Fibroblast of lung (primary cell): ENCODE data around the gene UMOD. TPM values are rescaled to one million over a fixed set of nuclear protein-coding genes. Genes with fewer than 3 reads are reported as not detected.

ENCODE experiments used
- DNase-seq, 2 donors: peaks; one replicate each; pipeline versions ENCODE4 v3.0.0 to v3.0.0-alpha.2; 2010; ENCODE audit warnings: low read depth in 2 of 2
- H2AFZ ChIP-seq: 2 replicates; pipeline ENCODE4 v1.5.1; 2012; ENCODE audit warnings: low read length, control low read depth, inconsistent platforms
- H3K27ac ChIP-seq: 2 replicates; pipeline ENCODE4 v1.5.1; 2011; ENCODE audit warnings: low read length, control low read depth; ENCODE audit not compliant: insufficient read depth
- H3K27me3 ChIP-seq: 2 replicates; pipeline ENCODE4 v1.5.1; 2011; ENCODE audit warnings: mild to moderate bottlenecking, low read length; ENCODE audit not compliant: control insufficient read depth, insufficient read depth
- H3K36me3 ChIP-seq: 2 replicates; pipeline ENCODE4 v1.5.1; 2011; ENCODE audit warnings: low read length; ENCODE audit not compliant: control insufficient read depth, insufficient read depth
- H3K4me1 ChIP-seq: 2 replicates; pipeline ENCODE4 v1.5.1; 2011; ENCODE audit warnings: low read length; ENCODE audit not compliant: control insufficient read depth, insufficient read depth; ENCODE audit errors: extremely low read depth
- H3K4me2 ChIP-seq: 2 replicates; pipeline ENCODE4 v1.5.1; 2011; ENCODE audit warnings: low read length, control low read depth; ENCODE audit not compliant: insufficient read depth; ENCODE audit errors: extremely low read depth
- H3K4me3 ChIP-seq, 4 experiments: fragments of 200-600 bp in 1 of 4; sonication (generic) in 1 of 4; replicated peaks in 1 of 4; 2 replicates each; pipeline ENCODE4 v1.5.1; 2011 to 2016; ENCODE audit warnings: low read length in 4 of 4, low read depth in 3 of 4, mild to moderate bottlenecking in 3 of 4, control low read depth in 2 of 4, inconsistent platforms in 1 of 4, mixed read lengths in 1 of 4; ENCODE audit not compliant: insufficient read depth in 1 of 4; ENCODE audit errors: control extremely low read depth in 1 of 4
- H3K79me2 ChIP-seq: 2 replicates; pipeline ENCODE4 v1.5.1; 2012; ENCODE audit warnings: mild to moderate bottlenecking, low read length, inconsistent platforms; ENCODE audit not compliant: control insufficient read depth, insufficient read depth
- H3K9ac ChIP-seq: 2 replicates; pipeline ENCODE4 v1.5.1; 2011; ENCODE audit warnings: mild to moderate bottlenecking, low read length, control low read depth; ENCODE audit not compliant: insufficient read depth
- H3K9me3 ChIP-seq: 2 replicates; pipeline ENCODE4 v1.5.1; 2012; ENCODE audit warnings: low read depth, low read length; ENCODE audit not compliant: control insufficient read depth, insufficient read depth
- H4K20me1 ChIP-seq: 2 replicates; pipeline ENCODE4 v1.5.1; 2011; ENCODE audit warnings: low read length; ENCODE audit not compliant: control insufficient read depth, insufficient read depth; ENCODE audit errors: extremely low read depth
- CTCF ChIP-seq, 2 donors: IDR thresholded peaks in 1 of 2; conservative IDR thresholded peaks in 1 of 2; 1 replicate in 1 of 2; 2 replicates in 1 of 2; pipeline ENCODE4 v1.5.1; 2011 to 2012; ENCODE audit warnings: low read length in 2 of 2, control low read depth in 1 of 2, inconsistent platforms in 1 of 2, low read depth in 1 of 2, mild to moderate bottlenecking in 1 of 2
- EZH2 ChIP-seq: IDR thresholded peaks from 2 replicates; pipeline ENCODE4 v1.5.1; 2012; ENCODE audit warnings: low read length, control low read depth, mild to moderate bottlenecking; ENCODE audit errors: missing control alignments
- polyA plus RNA-seq, 2 donors: library from polyadenylated mRNA; depleted of rRNA in 1 of 2; stranded (reverse) in 1 of 2; unstranded in 1 of 2; fragments of >200 nt; gene quantifications; 2 replicates each; pipeline ENCODE4 v1.2.1, GENCODE V29; 2011 to 2012; ENCODE audit warnings: missing spikeins in 1 of 2
- total RNA-seq: library from RNA; depleted of rRNA; stranded (reverse); fragments of >200 nt; gene quantifications from 2 replicates; pipeline ENCODE4 v1.2.1, GENCODE V29; 2014

UMOD gene
- total and polyA plus RNA-seq, 2 donors (not counting 1 experiment from before 2014, with no cell fraction given), result not detected

GRCh38 chr16:20391045-20391444 lies 38.5 kb upstream of the UMOD start:
- no peaks in the 10 kb centered on the region for H3K36me3 ChIP-seq

GRCh38 chr16:20388854-20389253 lies 36.3 kb upstream of the UMOD start:
- Histone ChIP-seq H4K20me1 (no peaks in the 10 kb centered on the region), H3K9me3 (no peaks in the 10 kb centered on the region)

More at GRCh38 chr16:20391045-20391444, 38.5 kb upstream of the UMOD start:
- H3K4me1 ChIP-seq, result no peaks in the 10 kb centered on the region
- no peak overlapping the region for H2AFZ ChIP-seq
- H3K4me3 ChIP-seq, result no peak overlapping the region
- no peak overlapping the region for H3K27ac ChIP-seq
- no peaks in the 10 kb centered on the region for H4K20me1 ChIP-seq
- no peaks in the 10 kb centered on the region for H3K27me3 ChIP-seq
- no peak for TF ChIP-seq CTCF (conservative IDR thresholded peaks at IDR 0.05 in 1 of 2, IDR thresholded peaks at IDR 0.05 in 1 of 2; ENCODE audit: low read depth in 1 of 2, low read length in 2 of 2)
- TF ChIP-seq EZH2, result no peak
- H3K79me2 ChIP-seq, result no peaks in the 10 kb centered on the region
- no peaks in the 10 kb centered on the region for H3K9me3 ChIP-seq
- H3K9ac ChIP-seq, result no peak overlapping the region
- DNase-seq, result no peak
- H3K4me2 ChIP-seq, result no peak overlapping the region

GRCh38 chr16:20387978-20388377 lies 35.5 kb upstream of the UMOD start:
- Histone ChIP-seq H3K9ac (no peak overlapping the region), H4K20me1 (no peaks in the 10 kb centered on the region), H3K4me1 (no peaks in the 10 kb centered on the region), H3K27me3 (no peaks in the 10 kb centered on the region), H2AFZ (no peak overlapping the region), H3K4me3 (no peak overlapping the region), H3K4me2 (no peak overlapping the region), H3K27ac (no peak overlapping the region), H3K79me2 (no peaks in the 10 kb centered on the region), H3K36me3 (no peaks in the 10 kb centered on the region), H3K9me3 (no peaks in the 10 kb centered on the region)
- DNase-seq, result no peak
- TF ChIP-seq EZH2, result no peak
- TF ChIP-seq CTCF (conservative IDR thresholded peaks at IDR 0.05 in 1 of 2, IDR thresholded peaks at IDR 0.05 in 1 of 2; ENCODE audit: low read depth in 1 of 2, low read length in 2 of 2), result no peak

More at GRCh38 chr16:20388854-20389253, 36.3 kb upstream of the UMOD start:
- no peak overlapping the region for H3K27ac ChIP-seq
- TF ChIP-seq EZH2 (no peak), CTCF (conservative IDR thresholded peaks at IDR 0.05 in 1 of 2, IDR thresholded peaks at IDR 0.05 in 1 of 2; ENCODE audit: low read depth in 1 of 2, low read length in 2 of 2) (no peak)
- H3K4me3 ChIP-seq, result no peak overlapping the region
- no peak for DNase-seq
- H3K27me3 ChIP-seq, result no peaks in the 10 kb centered on the region
- no peak overlapping the region for H2AFZ ChIP-seq
- H3K9ac ChIP-seq, result no peak overlapping the region
- no peaks in the 10 kb centered on the region for H3K4me1 ChIP-seq
- no peak overlapping the region for H3K4me2 ChIP-seq
- no peaks in the 10 kb centered on the region for H3K36me3 ChIP-seq
- no peaks in the 10 kb centered on the region for H3K79me2 ChIP-seq
